ENCODE results near the gene ERC2. TPM values are rescaled to one million over a fixed set of nuclear protein-coding genes. Genes with fewer than 3 reads are reported as not detected.

The ERC2 gene
- total RNA-seq, 2 donors from 2014 or later = 16.1 to 22.8 TPM

DNA sequence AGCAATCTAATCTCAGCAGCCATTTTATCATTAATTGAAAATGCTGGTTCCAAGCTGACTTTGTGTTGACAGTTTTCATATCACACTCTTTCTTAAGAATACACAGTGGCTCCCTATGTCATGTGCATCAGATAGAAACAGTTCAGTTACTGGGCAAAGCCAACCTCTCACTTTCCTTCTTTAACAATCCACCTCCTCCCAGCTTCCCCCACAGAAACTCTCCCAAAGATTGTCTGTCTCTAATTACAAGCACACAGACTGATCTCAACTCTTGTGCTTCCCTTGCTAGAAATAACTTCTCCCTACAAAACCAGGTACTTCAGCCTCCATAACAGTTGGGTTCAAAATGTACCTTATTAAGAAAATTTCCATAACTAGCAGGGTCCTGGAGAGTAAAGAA is 752.2 kb downstream of the ERC2 start:
- Mint-ChIP-seq H3K4me1 (no peaks in the 10 kb centered on the region), H3K4me3 (no peak overlapping the region)
- H3K27ac ChIP-seq (ENCODE audit: low read depth, low read length) = no peak overlapping the region

DNA sequence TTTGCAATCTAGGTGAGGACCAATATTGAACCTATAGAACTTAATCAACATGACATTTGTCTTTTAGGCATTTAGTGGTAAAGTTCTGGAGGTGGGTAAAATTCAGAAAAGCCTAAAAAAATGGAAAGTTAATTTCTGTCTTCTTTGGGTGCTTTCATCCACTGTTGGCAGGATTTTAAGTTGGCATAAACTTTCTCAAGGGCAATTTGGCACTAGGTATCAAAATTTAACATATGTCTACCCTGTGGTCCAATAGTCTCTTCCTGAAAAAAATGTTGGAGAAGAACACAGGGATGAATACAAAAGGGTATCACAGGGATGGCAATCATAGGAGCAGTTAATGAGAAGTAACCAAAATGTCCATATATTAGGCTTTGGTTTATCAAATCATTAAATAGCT is 754.2 kb downstream of the ERC2 start:
- H3K27ac ChIP-seq (ENCODE audit: low read depth, low read length) = no peak overlapping the region
- H3K27ac Mint-ChIP-seq = no peak overlapping the region
- peaks cover 5% of the 10 kb centered on the region for H3K9me3 ChIP-seq (ENCODE audit: control insufficient read depth, low read length)
- peaks cover 5% of the 10 kb centered on the region for H3K9me3 Mint-ChIP-seq
- H3K36me3 ChIP-seq (ENCODE audit: control insufficient read depth, insufficient read depth, low read length) = no peaks in the 10 kb centered on the region
- H3K4me3 Mint-ChIP-seq = no peak overlapping the region
- H3K36me3 Mint-ChIP-seq (ENCODE audit: low read depth) = peaks cover 3% of the 10 kb centered on the region
- H3K4me1 Mint-ChIP-seq = peaks cover 11% of the 10 kb centered on the region
- H3K27me3 Mint-ChIP-seq (ENCODE audit: insufficient read depth) = peaks cover 2% of the 10 kb centered on the region
- H3K27me3 ChIP-seq (ENCODE audit: control insufficient read depth, insufficient read depth, low read length, poor library complexity, severe bottlenecking) = no peaks in the 10 kb centered on the region
- TF ChIP-seq, protein P1, sequence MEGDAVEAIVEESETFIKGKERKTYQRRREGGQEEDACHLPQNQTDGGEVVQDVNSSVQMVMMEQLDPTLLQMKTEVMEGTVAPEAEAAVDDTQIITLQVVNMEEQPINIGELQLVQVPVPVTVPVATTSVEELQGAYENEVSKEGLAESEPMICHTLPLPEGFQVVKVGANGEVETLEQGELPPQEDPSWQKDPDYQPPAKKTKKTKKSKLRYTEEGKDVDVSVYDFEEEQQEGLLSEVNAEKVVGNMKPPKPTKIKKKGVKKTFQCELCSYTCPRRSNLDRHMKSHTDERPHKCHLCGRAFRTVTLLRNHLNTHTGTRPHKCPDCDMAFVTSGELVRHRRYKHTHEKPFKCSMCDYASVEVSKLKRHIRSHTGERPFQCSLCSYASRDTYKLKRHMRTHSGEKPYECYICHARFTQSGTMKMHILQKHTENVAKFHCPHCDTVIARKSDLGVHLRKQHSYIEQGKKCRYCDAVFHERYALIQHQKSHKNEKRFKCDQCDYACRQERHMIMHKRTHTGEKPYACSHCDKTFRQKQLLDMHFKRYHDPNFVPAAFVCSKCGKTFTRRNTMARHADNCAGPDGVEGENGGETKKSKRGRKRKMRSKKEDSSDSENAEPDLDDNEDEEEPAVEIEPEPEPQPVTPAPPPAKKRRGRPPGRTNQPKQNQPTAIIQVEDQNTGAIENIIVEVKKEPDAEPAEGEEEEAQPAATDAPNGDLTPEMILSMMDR (conservative IDR thresholded peaks at IDR 0.05) = no peak
- no peak overlapping the region for H3K9ac ChIP-seq (ENCODE audit: extremely low read depth, low read length, poor library complexity, severe bottlenecking)
- DNase-seq = no peak
- H3K4me1 ChIP-seq (ENCODE audit: control insufficient read depth, insufficient read depth, low read length) = peaks cover 8% of the 10 kb centered on the region
- no peak overlapping the region for H3K4me3 ChIP-seq (ENCODE audit: low read length)

More for the DNA sequence above, 752.2 kb downstream of the ERC2 start:
- Mint-ChIP-seq H3K36me3 (ENCODE audit: low read depth) (peaks cover 3% of the 10 kb centered on the region), H3K27ac (no peak overlapping the region), H3K27me3 (ENCODE audit: insufficient read depth) (peaks cover 12% of the 10 kb centered on the region), H3K9me3 (peaks cover 5% of the 10 kb centered on the region)
- Histone ChIP-seq H3K9me3 (ENCODE audit: control insufficient read depth, low read length) (peaks cover 5% of the 10 kb centered on the region), H3K4me3 (ENCODE audit: low read length) (no peak overlapping the region), H3K27me3 (ENCODE audit: control insufficient read depth, insufficient read depth, low read length, poor library complexity, severe bottlenecking) (no peaks in the 10 kb centered on the region), H3K36me3 (ENCODE audit: control insufficient read depth, insufficient read depth, low read length) (no peaks in the 10 kb centered on the region), H3K4me1 (ENCODE audit: control insufficient read depth, insufficient read depth, low read length) (no peaks in the 10 kb centered on the region), H3K9ac (ENCODE audit: extremely low read depth, low read length, poor library complexity, severe bottlenecking) (no peak overlapping the region)
- TF ChIP-seq, protein P1 (conservative IDR thresholded peaks at IDR 0.05) = no peak
- no peak for DNase-seq

DNA sequence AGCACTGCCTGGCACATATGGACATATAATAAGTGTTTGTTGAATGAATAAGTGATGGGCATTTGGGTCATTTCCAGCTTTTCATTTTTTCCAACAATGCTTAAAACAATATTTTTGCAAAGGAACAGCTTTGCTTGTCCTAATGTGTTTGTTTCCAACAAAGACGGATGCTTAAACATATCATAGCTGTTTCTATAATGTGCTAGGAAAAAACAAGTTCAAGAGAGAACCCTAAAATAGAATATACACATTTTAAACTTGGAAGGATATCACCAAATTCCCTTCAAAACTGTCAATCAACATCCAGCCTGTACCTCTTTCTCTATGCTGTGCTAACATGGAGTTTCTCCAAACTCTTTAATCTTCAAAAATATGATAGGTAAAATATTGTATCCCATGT is 756.6 kb downstream of the ERC2 start:
- H3K36me3 ChIP-seq (ENCODE audit: control insufficient read depth, insufficient read depth, low read length) = no peaks in the 10 kb centered on the region
- peaks cover 3% of the 10 kb centered on the region for H3K9me3 ChIP-seq (ENCODE audit: control insufficient read depth, low read length)
- Mint-ChIP-seq H3K4me1 (peaks cover 24% of the 10 kb centered on the region), H3K4me3 (no peak overlapping the region), H3K27me3 (ENCODE audit: insufficient read depth) (no peaks in the 10 kb centered on the region), H3K36me3 (ENCODE audit: low read depth) (no peaks in the 10 kb centered on the region), H3K9me3 (peaks cover 2% of the 10 kb centered on the region), H3K27ac (no peak overlapping the region)
- WGBS, 2 experiments (ENCODE audit: insufficient coverage in 1 of 2, insufficient read length in 1 of 2) = 100% methylated on average over 1 of the region's 1 CpG; no CpG with 5 or more reads in 1 of the 2 experiments
- peaks cover 11% of the 10 kb centered on the region for H3K4me1 ChIP-seq (ENCODE audit: control insufficient read depth, insufficient read depth, low read length)
- no peak overlapping the region for H3K4me3 ChIP-seq (ENCODE audit: low read length)
- no peak for DNase-seq
- no peaks in the 10 kb centered on the region for H3K27me3 ChIP-seq (ENCODE audit: control insufficient read depth, insufficient read depth, low read length, poor library complexity, severe bottlenecking)
- H3K9ac ChIP-seq (ENCODE audit: extremely low read depth, low read length, poor library complexity, severe bottlenecking) = no peak overlapping the region
- H3K27ac ChIP-seq (ENCODE audit: low read depth, low read length) = no peak overlapping the region
- TF ChIP-seq, protein P1 (conservative IDR thresholded peaks at IDR 0.05) = no peak
